ENCODE measurements around the gene ABCC8. TPM values are rescaled to one million over a fixed set of nuclear protein-coding genes. Genes with fewer than 3 reads are reported as not detected.

ABCC8 gene
- total RNA-seq, 1 experiment from 2014 or later: 2.4 TPM

DNA sequence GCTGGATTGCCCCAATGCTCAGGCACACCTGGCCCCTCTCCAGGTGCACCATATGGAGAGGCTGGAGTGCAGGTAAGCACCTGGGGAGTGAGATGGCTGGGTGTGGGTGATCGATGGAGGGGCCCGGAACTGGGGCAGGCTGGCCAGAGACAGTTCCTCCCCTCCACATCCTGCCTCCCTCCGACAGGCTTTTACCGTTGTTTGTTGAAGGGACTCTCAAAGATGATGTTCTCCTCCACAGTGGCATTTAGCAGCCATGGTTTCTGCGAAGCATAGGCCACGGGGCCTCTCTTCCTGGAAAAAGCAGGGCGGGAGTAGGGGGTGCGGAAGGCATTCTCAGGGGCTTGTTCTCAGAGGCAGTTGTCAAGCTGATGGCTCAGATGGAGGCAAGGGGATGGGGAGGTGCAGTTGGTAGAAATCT lies 62.3 kb downstream of the ABCC8 start:
- no CpG with 5 or more reads among the region's 8 CpGs for WGBS (ENCODE audit: extremely low coverage, insufficient read length, low lambda C conversion rate)
- Histone ChIP-seq H2BK120ac (ENCODE audit: low read depth, low read length, poor library complexity, severe bottlenecking) (no peak overlapping the region), H3K27me3 (ENCODE audit: insufficient read depth, low read length) (no peaks in the 10 kb centered on the region), H3K27ac (ENCODE audit: insufficient read length, low read depth, low read length) (no peak overlapping the region), H3T11ph (ENCODE audit: low read length) (no peak overlapping the region), H4K5ac (ENCODE audit: insufficient read length, low read depth, low read length) (no peak overlapping the region), H3K9ac (ENCODE audit: extremely low read depth, insufficient read length, low read length) (no peak overlapping the region), H3K56ac (ENCODE audit: insufficient read length, low read depth, low read length) (no peak overlapping the region), H4K20me1 (ENCODE audit: control insufficient read depth, insufficient read depth, insufficient read length) (no peaks in the 10 kb centered on the region), H3K14ac (ENCODE audit: insufficient read depth, low read length) (no peak overlapping the region), H3K9me3 (ENCODE audit: control insufficient read depth, low read depth, low read length) (no peaks in the 10 kb centered on the region), H3K23me2 (ENCODE audit: insufficient read length, low read depth, low read length, poor library complexity, severe bottlenecking) (no peaks in the 10 kb centered on the region), H2AK5ac (ENCODE audit: insufficient read length, low read length) (no peak overlapping the region), H2BK12ac (ENCODE audit: insufficient read length, low read depth, low read length) (no peak overlapping the region), H3K4me1 (ENCODE audit: insufficient read depth, low read length) (no peaks in the 10 kb centered on the region), H3K18ac (ENCODE audit: insufficient read length, low read depth, low read length) (no peak overlapping the region), H3K79me2 (ENCODE audit: insufficient read depth, low read length) (no peaks in the 10 kb centered on the region), H2BK20ac (ENCODE audit: low read depth, low read length, poor library complexity, severe bottlenecking) (no peak overlapping the region), H2BK15ac (ENCODE audit: low read depth, low read length) (no peak overlapping the region), H4K8ac (replicated peaks; ENCODE audit: insufficient read length, low read depth, low read length) (no peak overlapping the region), H3K4me2 (ENCODE audit: insufficient read depth, insufficient read length, low read length) (no peak overlapping the region), H2BK5ac (ENCODE audit: insufficient read length, low read length) (no peak overlapping the region), H3K23ac (ENCODE audit: insufficient read length, low read depth, low read length) (no peak overlapping the region), H3K79me1 (ENCODE audit: insufficient read depth, low read depth, low read length, poor library complexity, severe bottlenecking) (no peaks in the 10 kb centered on the region), H2AFZ (ENCODE audit: low read length) (no peak overlapping the region), H3K4ac (ENCODE audit: low read depth, low read length) (no peak overlapping the region), H4K91ac (ENCODE audit: insufficient read length, low read depth, low read length) (no peak overlapping the region)
- no peak for DNase-seq
- H3K27ac Mint-ChIP-seq: no peak overlapping the region
- peaks cover 11 to 26% of the 10 kb centered on the region in 2 experiments for H3K4me1 Mint-ChIP-seq
- peaks cover 0 to 3% of the 10 kb centered on the region in 2 experiments; a peak in 1 of 5 replicates for H3K9me3 Mint-ChIP-seq
- H3K36me3 Mint-ChIP-seq (ENCODE audit: insufficient read depth in 1 of 3, low read depth in 3 of 3): no peaks in the 10 kb centered on the region
- no peak overlapping the region for H3K4me3 Mint-ChIP-seq
- TF ChIP-seq, protein P1, sequence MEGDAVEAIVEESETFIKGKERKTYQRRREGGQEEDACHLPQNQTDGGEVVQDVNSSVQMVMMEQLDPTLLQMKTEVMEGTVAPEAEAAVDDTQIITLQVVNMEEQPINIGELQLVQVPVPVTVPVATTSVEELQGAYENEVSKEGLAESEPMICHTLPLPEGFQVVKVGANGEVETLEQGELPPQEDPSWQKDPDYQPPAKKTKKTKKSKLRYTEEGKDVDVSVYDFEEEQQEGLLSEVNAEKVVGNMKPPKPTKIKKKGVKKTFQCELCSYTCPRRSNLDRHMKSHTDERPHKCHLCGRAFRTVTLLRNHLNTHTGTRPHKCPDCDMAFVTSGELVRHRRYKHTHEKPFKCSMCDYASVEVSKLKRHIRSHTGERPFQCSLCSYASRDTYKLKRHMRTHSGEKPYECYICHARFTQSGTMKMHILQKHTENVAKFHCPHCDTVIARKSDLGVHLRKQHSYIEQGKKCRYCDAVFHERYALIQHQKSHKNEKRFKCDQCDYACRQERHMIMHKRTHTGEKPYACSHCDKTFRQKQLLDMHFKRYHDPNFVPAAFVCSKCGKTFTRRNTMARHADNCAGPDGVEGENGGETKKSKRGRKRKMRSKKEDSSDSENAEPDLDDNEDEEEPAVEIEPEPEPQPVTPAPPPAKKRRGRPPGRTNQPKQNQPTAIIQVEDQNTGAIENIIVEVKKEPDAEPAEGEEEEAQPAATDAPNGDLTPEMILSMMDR (conservative IDR thresholded peaks at IDR 0.05): no peak
- peaks cover 62% of the 10 kb centered on the region for H3K27me3 Mint-ChIP-seq (ENCODE audit: low read depth)

Measured in H9 (cell line).